K562 (cell line): ENCODE measurements around the gene ZBTB20. TPM values are rescaled to one million over a fixed set of nuclear protein-coding genes. Genes with fewer than 3 reads are reported as not detected.

Experiments
- ATAC-seq: fragments of 200-7000 bp; cut with Tn5 transposase; 3 replicates; pipeline ENCODE4 v1.9.1; 2020; ENCODE audit warnings: moderate library complexity
- BruUV-seq: library from RNA; stranded (reverse); fragments of 400-500 nt; replicated peaks from 2 replicates; lab custom pipeline; 2021; lab: Mats Ljungman, UMichigan
- CTCF ChIA-PET: fragments of 300-600 bp; formaldehyde crosslinking; extraction: SDS; loops from one replicate; lab custom pipeline; 2021; ENCODE audit warnings: low intra/inter-chr PET ratio; lab: Yijun Ruan, JAX
- POLR2A ChIA-PET: fragments of 300-600, 350-650 bp; sonication (Branson Sonifier 250); formaldehyde crosslinking; extraction: SDS; loops from one replicate; lab custom pipeline; 2021; ENCODE audit warnings: antibody characterized with exemption, inconsistent platforms; lab: Yijun Ruan, JAX
- DNase-seq, 4 experiments: peaks; one replicate each; pipeline versions ENCODE4 v3.0.0 to v3.0.0-alpha.2; 2011 to 2018; ENCODE audit warnings: low spot score in 3 of 4, mixed read lengths in 3 of 4; ENCODE audit errors: extremely low read depth in 1 of 4
- FAIRE-seq: peaks from 2 replicates; lab custom pipeline; 2011; peaks lifted over from hg19 to GRCh38; lab: Jason Lieb, UNC
- H2AFZ ChIP-seq: 2 replicates; pipeline ENCODE4 v1.6.0; 2011; ENCODE audit warnings: low read depth, low read length, control low read depth, inconsistent platforms
- H3K27ac ChIP-seq: fragments of 200-600 bp; 3 replicates; pipeline ENCODE4 v1.8.0; 2011; ENCODE audit warnings: low read depth, mild to moderate bottlenecking, control low read depth, inconsistent platforms, low read length, moderate library complexity, mixed read lengths; ENCODE audit errors: extremely low read depth
- H3K27me3 ChIP-seq, 2 experiments: fragments of 300-600 bp in 1 of 2; 2 replicates in 1 of 2; 3 replicates in 1 of 2; pipeline versions ENCODE4 v1.6.0 to v1.8.0; 2011; ENCODE audit warnings: inconsistent platforms in 2 of 2, low read length in 2 of 2, mild to moderate bottlenecking in 1 of 2, mixed read lengths in 1 of 2, moderate library complexity in 1 of 2; ENCODE audit not compliant: control insufficient read depth in 2 of 2, insufficient read depth in 2 of 2
- H3K36me3 ChIP-seq: fragments of 300-600 bp; 3 replicates; pipeline ENCODE4 v1.8.0; 2011; ENCODE audit warnings: mild to moderate bottlenecking, low read length, inconsistent platforms; ENCODE audit not compliant: control insufficient read depth, insufficient read depth
- H3K4me1 ChIP-seq, 2 experiments: fragments of 200-600 bp in 1 of 2; replicated peaks in 1 of 2; 2 replicates in 1 of 2; 3 replicates in 1 of 2; pipeline versions ENCODE4 v1.5.1 to v1.8.0; 2011; ENCODE audit warnings: inconsistent platforms in 2 of 2, low read length in 2 of 2, mild to moderate bottlenecking in 1 of 2, mixed read lengths in 1 of 2, moderate library complexity in 1 of 2; ENCODE audit not compliant: control insufficient read depth in 2 of 2, insufficient read depth in 2 of 2
- H3K4me2 ChIP-seq: 2 replicates; pipeline ENCODE4 v1.6.1; 2011; ENCODE audit warnings: low read length, control low read depth, inconsistent platforms, mixed read lengths; ENCODE audit not compliant: insufficient read depth
- H3K4me3 ChIP-seq: fragments of 200-600 bp; sonication (generic), shearing (Covaris generic); 2 replicates; pipeline ENCODE4 v1.5.1; 2016; ENCODE audit warnings: control low read depth, inconsistent platforms
- H3K79me2 ChIP-seq: fragments of 200-600 bp; 3 replicates; pipeline ENCODE4 v1.8.0; 2011; ENCODE audit warnings: low read length, inconsistent platforms; ENCODE audit not compliant: control insufficient read depth, insufficient read depth
- H3K9ac ChIP-seq, 2 experiments: 2 replicates each; pipeline versions ENCODE4 v1.6.0 to v1.6.1; 2011; ENCODE audit warnings: low read depth in 2 of 2, low read length in 2 of 2, control low read depth in 1 of 2, inconsistent platforms in 1 of 2, mild to moderate bottlenecking in 1 of 2, mixed read lengths in 1 of 2; ENCODE audit not compliant: insufficient read depth in 1 of 2
- H3K9me1 ChIP-seq: one replicate; pipeline ENCODE4 v1.6.0; 2011; ENCODE audit warnings: inconsistent platforms, mild to moderate bottlenecking, low read length, moderate library complexity; ENCODE audit not compliant: control insufficient read depth, insufficient read depth
- H3K9me3 ChIP-seq: replicated peaks from 2 replicates; pipeline ENCODE4 v1.5.1; 2011; ENCODE audit warnings: low read depth, low read length, inconsistent platforms; ENCODE audit not compliant: control insufficient read depth, insufficient read depth
- H4K20me1 ChIP-seq: replicated peaks from 2 replicates; pipeline ENCODE4 v1.6.1; 2011; ENCODE audit warnings: low read length, inconsistent platforms, mixed read lengths; ENCODE audit not compliant: control insufficient read depth, insufficient read depth
- ATF3 ChIP-seq, 2 experiments: fragments of 450-650 bp in 1 of 2; sonication (generic) in 1 of 2; formaldehyde crosslinking in 1 of 2; IDR thresholded peaks in 1 of 2; conservative IDR thresholded peaks in 1 of 2; 2 replicates each; pipeline versions ENCODE4 v1.6.1 to v1.8.1; 2016 to 2023; ENCODE audit warnings: mild to moderate bottlenecking in 2 of 2, moderate library complexity in 2 of 2, inconsistent platforms in 1 of 2, missing genetic modification reagents in 1 of 2
- ATF7 ChIP-seq: fragments of 450-650 bp; IDR thresholded peaks from 2 replicates; pipeline ENCODE4 v1.7.1; 2014; ENCODE audit warnings: mild to moderate bottlenecking, moderate library complexity
- BHLHE40 ChIP-seq: IDR thresholded peaks from 2 replicates; pipeline ENCODE4 v1.6.1; 2011; ENCODE audit warnings: low read length, improper control_type of control experiment
- CCNT2 ChIP-seq: IDR thresholded peaks from 2 replicates; pipeline ENCODE4 v1.6.1; 2011; ENCODE audit warnings: borderline replicate concordance, low read depth, mild to moderate bottlenecking, moderate library complexity, mixed read lengths, low read length; ENCODE audit not compliant: insufficient read length; ENCODE audit errors: extremely low read depth
- CSDE1 ChIP-seq, 2 experiments: fragments of 450-650 bp; IDR thresholded peaks; 2 replicates each; pipeline ENCODE4 v1.6.1; 2016; ENCODE audit warnings: mild to moderate bottlenecking in 1 of 2
- DACH1 ChIP-seq: fragments of 450-650 bp; IDR thresholded peaks from 2 replicates; pipeline ENCODE4 v1.6.1; 2018; ENCODE audit not compliant: partially characterized antibody
- ETV1 ChIP-seq: fragments of 450-650 bp; conservative IDR thresholded peaks from 2 replicates; pipeline ENCODE4 v1.6.1; 2016; ENCODE audit warnings: missing genetic modification characterization, control low read depth, low read depth, missing compliant biosample characterization
- FOSL1 ChIP-seq: fragments of 200-800 bp; sonication (Bioruptor generic); conservative IDR thresholded peaks from 2 replicates; pipeline ENCODE4 v1.6.1; 2016; ENCODE audit warnings: missing genetic modification characterization, missing compliant biosample characterization
- HSF4 ChIP-seq: fragments of 250-450 bp; sonication (Bioruptor Pico); IDR thresholded peaks from 2 replicates; pipeline ENCODE4 v2.1.2; 2022; ENCODE audit warnings: mild to moderate bottlenecking, moderate library complexity, borderline replicate concordance
- JUND ChIP-seq, 2 experiments: IDR thresholded peaks; 2 replicates in 1 of 2; 3 replicates in 1 of 2; pipeline ENCODE4 v1.6.1; 2011; ENCODE audit warnings: borderline replicate concordance in 2 of 2, low read depth in 2 of 2, low read length in 2 of 2, improper control_type of control experiment in 1 of 2, missing biosample characterization in 1 of 2, missing genetic modification characterization in 1 of 2, missing genetic modification reagents in 1 of 2
- MCM2 ChIP-seq: fragments of 450-650 bp; IDR thresholded peaks from 2 replicates; pipeline ENCODE4 v1.6.1; 2017; ENCODE audit warnings: low read depth, mild to moderate bottlenecking
- SIN3A ChIP-seq, 2 experiments: fragments of 150-350 bp in 1 of 2; IDR thresholded peaks; 2 replicates each; pipeline ENCODE4 v1.6.1; 2011 to 2016; ENCODE audit warnings: borderline replicate concordance in 2 of 2, low read depth in 2 of 2, low read length in 2 of 2, mild to moderate bottlenecking in 2 of 2, moderate library complexity in 2 of 2; ENCODE audit not compliant: control insufficient read depth in 1 of 2
- SMARCA4 ChIP-seq: fragments of 450-650 bp; IDR thresholded peaks from 2 replicates; pipeline ENCODE4 v1.6.1; 2016
- SMARCA5 ChIP-seq: fragments of 450-650 bp; IDR thresholded peaks from 2 replicates; pipeline ENCODE4 v1.6.1; 2016
- TFAP4 ChIP-seq: sonication (generic); formaldehyde crosslinking; IDR thresholded peaks from 2 replicates; pipeline ENCODE4 v1.8.0; 2022; ENCODE audit warnings: missing genetic modification reagents, mild to moderate bottlenecking, moderate library complexity, borderline replicate concordance
- U2AF2 ChIP-seq: fragments of 200-400 bp; formaldehyde crosslinking; optimal IDR thresholded peaks from 2 replicates; pipeline ENCODE3; 2017; ENCODE audit warnings: low read depth, mild to moderate bottlenecking, low read length
- ZNF668 ChIP-seq: fragments of 250-450 bp; sonication (Bioruptor Pico); IDR thresholded peaks from 2 replicates; pipeline ENCODE4 v1.8.0; 2022; ENCODE audit warnings: mild to moderate bottlenecking, inconsistent platforms
- ZNF780A ChIP-seq: fragments of 250-450 bp; sonication (Bioruptor Pico); IDR thresholded peaks from 2 replicates; pipeline ENCODE4 v1.5.0; 2021; ENCODE audit warnings: mild to moderate bottlenecking
- WGBS: fragments of 100-300 bp; shearing (Covaris generic); methylation state at CpG from one replicate; pipeline ENCODE4 v1.1.6; 2016; ENCODE audit warnings: low coverage, mixed read lengths; ENCODE audit not compliant: insufficient coverage; ENCODE audit errors: missing lambda C conversion rate; 5-methylcytosine and 5-hydroxymethylcytosine counted together
- in situ Hi-C: fragments of 300-500 bp; cut with MboI; formaldehyde crosslinking; loops from 4 replicates; pipeline ENCODE4 v1.15.0; 2018; ENCODE audit warnings: inconsistent platforms, mixed read lengths
- intact Hi-C: fragments of 100-400 bp; cut with micrococcal nuclease; formaldehyde crosslinking; loops from 2 replicates; pipeline ENCODE4 v1.14.2; 2022
- polyA plus RNA-seq, 8 experiments: library from polyadenylated mRNA; depleted of rRNA in 4 of 8; stranded (reverse) in 5 of 8; unstranded in 3 of 8; fragments of >200 nt; fragmentation: Nextera tagmentation in 2 of 8; fragmentation: Illumina TruSeq in 1 of 8; extraction: Ambion mirVana in 2 of 8; extraction: Trizol in 1 of 8; gene quantifications; 2 replicates each; pipeline versions ENCODE4 v1.2.1 to v1.2.3, GENCODE V29; 2011 to 2014; ENCODE audit warnings: inconsistent platforms in 1 of 8, missing spikeins in 1 of 8
- total RNA-seq, 7 experiments: library from RNA; depleted of rRNA in 6 of 7; stranded (reverse); fragments of >200 nt in 6 of 7; fragmentation: Illumina TruSeq in 2 of 7; extraction: Trizol in 2 of 7; gene quantifications; 2 replicates each; pipeline versions ENCODE4 v1.2.1 to v1.2.3, GENCODE V29; 2011 to 2021; ENCODE audit warnings: low replicate concordance in 1 of 7

ZBTB20 gene
- total and polyA plus RNA-seq, 9 of the 15 experiments (the other 6 are each of a cell fraction or from before 2014, with no cell fraction given): 0.17 to 1.7 (median 0.45) TPM

GRCh38 chr3:114707252-114707860 is 439.7 kb downstream of the ZBTB20 start (continued):
- no peak for TF ChIP-seq ZNF668 (CRISPR knock-in tag)
- TF ChIP-seq SIN3A (IDR thresholded peaks at IDR 0.05; ENCODE audit: borderline replicate concordance in 2 of 2, control insufficient read depth in 1 of 2, low read depth in 2 of 2, low read length in 2 of 2): no peak
- no peak for TF ChIP-seq HSF4
- TF ChIP-seq SMARCA5: no peak
- no peak for TF ChIP-seq ETV1 (tag)
- no peak for TF ChIP-seq CCNT2
- TF ChIP-seq ZNF780A: no peak
- no peak for TF ChIP-seq MCM2
- TF ChIP-seq, all 486 proteins: peak for 0

- Histone ChIP-seq H3K4me1 (no peaks in the 10 kb centered on the region), H3K27ac (no peak overlapping the region), H3K79me2 (no peaks in the 10 kb centered on the region), H3K27me3 (no peaks in the 10 kb centered on the region), H2AFZ (no peak overlapping the region), H3K4me3 (no peak overlapping the region), H3K9ac (no peak overlapping the region), H3K9me1 (no peaks in the 10 kb centered on the region), H3K4me2 (no peak overlapping the region), H4K20me1 (no peaks in the 10 kb centered on the region), H3K36me3 (no peaks in the 10 kb centered on the region), H3K9me3 (no peaks in the 10 kb centered on the region)
- POLR2A ChIA-PET: no interaction called here
- 7% methylated on average over 3 of the region's 3 CpGs for WGBS
- intact Hi-C loops: no loop called here
- CTCF ChIA-PET: no interaction called here
- BruUV-seq: no TSS peak
- FAIRE-seq: no peak
- in situ Hi-C loops: no loop called here
- peak in 3 of 4 experiments; percentile 2 to 8 (median 5) for DNase-seq
- ATAC-seq: peak; percentile 48; the same call in 2 of the 3 replicates
- peak; percentile 51; the same call in 1 of the 2 replicates for TF ChIP-seq BHLHE40
- TF ChIP-seq SMARCA4: 0 out of 2 replicates have a peak, but pooled peaks have one; percentile 17
- TF ChIP-seq ATF7: peak; percentile 47; the same call in 1 of the 2 replicates
- TF ChIP-seq FOSL1: peak; percentile 80
- no peak for TF ChIP-seq TFAP4
- TF ChIP-seq JUND (IDR thresholded peaks at IDR 0.05; ENCODE audit: borderline replicate concordance, low read depth, low read length): peak; percentile 80; the same call in 1 of the 2 replicates
- TF ChIP-seq JUND (tag; IDR thresholded peaks at IDR 0.05; ENCODE audit: borderline replicate concordance, low read depth, low read length): peak; percentile 78; the same call in 1 of the 3 replicates
- no peak for TF ChIP-seq U2AF2
- TF ChIP-seq CSDE1 (IDR thresholded peaks at IDR 0.05): no peak
- TF ChIP-seq ATF3 (IDR thresholded peaks at IDR 0.05): peak; percentile 78; the same call in 1 of the 2 replicates
- no peak for TF ChIP-seq ATF3 (CRISPR knock-in tag; conservative IDR thresholded peaks at IDR 0.05)
- no peak for TF ChIP-seq DACH1
These were observed 440.4 kb downstream of the ZBTB20 start for GRCh38 chr3:114706591-114707232.
